Psoas muscle (tissue), 8 donors: ENCODE measurements around the gene APPBP2. TPM values are rescaled to one million over a fixed set of nuclear protein-coding genes. Genes with fewer than 3 reads are reported as not detected.

Experiments used
- ATAC-seq, 4 donors: fragments of 200-7000 bp; cut with Tn5 transposase; one replicate each; pipeline ENCODE4 v1.9.1; 2020; ENCODE audit warnings: moderate library complexity in 3 of 4, mild to moderate bottlenecking in 2 of 4
- DNase-seq, 2 donors: peaks; one replicate each; pipeline ENCODE4 v3.0.0-alpha.2; 2020
- H3K27ac ChIP-seq: fragments of 200-600 bp; one replicate; pipeline ENCODE4 v1.8.0; 2022
- H3K27me3 ChIP-seq, 3 donors: fragments of 200-600 bp in 1 of 3; one replicate each; pipeline versions ENCODE4 v1.6.1 to v1.8.0; 2013 to 2022; ENCODE audit warnings: low read length in 2 of 3, mild to moderate bottlenecking in 2 of 3, moderate library complexity in 1 of 3; ENCODE audit not compliant: insufficient read depth in 3 of 3
- H3K36me3 ChIP-seq, 2 donors: fragments of 200-600 bp in 1 of 2; one replicate each; pipeline versions ENCODE4 v1.6.1 to v1.8.0; 2013 to 2022; ENCODE audit warnings: low read depth in 1 of 2, mild to moderate bottlenecking in 1 of 2, moderate library complexity in 1 of 2; ENCODE audit not compliant: insufficient read depth in 1 of 2
- H3K4me1 ChIP-seq: fragments of 200-600 bp; one replicate; pipeline ENCODE4 v1.8.0; 2022
- H3K4me3 ChIP-seq: fragments of 200-600 bp; one replicate; pipeline ENCODE4 v1.8.0; 2022; ENCODE audit warnings: mild to moderate bottlenecking
- H3K9me3 ChIP-seq: fragments of 200-600 bp; one replicate; pipeline ENCODE4 v1.8.0; 2022
- WGBS, 3 donors: extraction: QIAGEN DNeasy Blood & Tissue Kit; methylation state at CpG; one replicate each; pipeline versions ENCODE4 v1.1.6 to v1.1.7; 2013; 5-methylcytosine and 5-hydroxymethylcytosine counted together
- intact Hi-C, 2 donors: fragments of 100-400 bp; cut with DNase I; formaldehyde crosslinking; loops; one replicate each; pipeline versions ENCODE4 v1.11.0 to v1.14.2; 2022
- polyA plus RNA-seq, 3 donors: library from polyadenylated mRNA; stranded (reverse); fragments of 200-250 nt; gene quantifications; one replicate each; pipeline ENCODE4 v1.2.3, GENCODE V29; 2013
- total RNA-seq, 4 donors: library from RNA; stranded (reverse); fragmentation: NEBNext Ultra II Directional in 2 of 4; extraction: Animal tissue kit (Norgen Biotek cat#: 25700) in 2 of 4; gene quantifications; one replicate each; pipeline versions ENCODE4 v1.2.1 to v1.2.4, GENCODE V29; 2021 to 2023
- TF ChIP-seq, protein P1 (sequence below): fragments of 200-600 bp; IDR thresholded peaks from one replicate; pipeline ENCODE4 v1.8.0; 2022; ENCODE audit warnings: antibody characterized with exemption
- donor health status: healthy with polysubstance abuse.
- donor health status: DM: no; HTN: no; CAD: no; lungs with moderate emphysema.
- donor health status: Bipolar disorder and iron deficiency.
- donor health status: healthy.
- donor health status: DM: yes; HTN: yes; CAD: no.
- donor health status: DM: no; HTN: no; CAD: no.
- donor health status: DM: no; HTN: no; CAD: no.
- donor health status: DM: yes; HTN: yes; CAD: no.

The APPBP2 gene
- total and polyA plus RNA-seq, 7 donors, result 5.9 to 35.4 (median 22.1) TPM

DNA sequence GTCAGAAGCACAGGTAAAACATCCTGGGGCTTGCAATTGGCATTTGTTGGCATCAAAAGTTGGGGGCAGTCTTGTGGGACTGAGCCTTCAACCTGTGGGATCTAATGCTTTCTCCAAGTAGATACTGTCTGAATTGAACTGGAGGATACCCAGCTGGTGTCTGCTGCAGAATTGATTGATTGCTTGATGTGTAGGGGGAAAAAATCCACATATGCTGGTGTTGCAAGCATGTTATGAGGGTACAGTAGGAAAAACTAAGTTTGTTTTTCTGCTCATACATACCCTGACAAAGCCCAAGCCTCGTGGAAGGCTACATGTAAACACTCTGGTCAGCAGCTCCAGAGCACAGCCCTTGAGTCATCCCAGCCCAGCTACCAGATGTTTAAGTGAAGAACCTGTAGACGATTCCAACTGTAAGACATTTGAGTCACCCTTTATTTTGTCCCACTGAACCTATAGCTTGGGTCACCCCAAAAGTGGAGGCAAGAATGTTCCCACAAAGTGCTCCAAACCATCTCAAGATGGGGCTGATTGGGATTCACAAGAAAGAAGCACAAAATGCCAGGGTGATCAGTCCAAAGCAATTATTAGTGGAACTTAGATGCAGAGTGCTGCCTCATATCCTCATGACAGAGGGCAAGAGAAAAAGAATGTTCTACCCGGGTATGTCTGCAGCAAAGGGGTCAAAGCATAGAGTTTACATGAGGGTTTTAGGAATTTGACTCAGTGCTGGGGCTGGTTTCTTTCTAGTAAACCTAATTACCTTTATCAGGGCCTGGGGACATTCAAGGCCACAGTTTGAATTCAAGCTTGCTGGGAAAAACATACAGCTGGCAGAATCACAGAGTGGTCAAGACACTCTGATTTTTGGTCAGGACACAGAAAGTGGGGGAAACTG, 9.6 kb upstream of the APPBP2 start:
- no peaks in the 10 kb centered on the region for H3K36me3 ChIP-seq
- no peak overlapping the region for H3K27ac ChIP-seq
- DNase-seq (no peak), ATAC-seq (no peak)
- no peaks in the 10 kb centered on the region for H3K4me1 ChIP-seq
- H3K9me3 ChIP-seq, result no peaks in the 10 kb centered on the region
- TF ChIP-seq, protein P1, sequence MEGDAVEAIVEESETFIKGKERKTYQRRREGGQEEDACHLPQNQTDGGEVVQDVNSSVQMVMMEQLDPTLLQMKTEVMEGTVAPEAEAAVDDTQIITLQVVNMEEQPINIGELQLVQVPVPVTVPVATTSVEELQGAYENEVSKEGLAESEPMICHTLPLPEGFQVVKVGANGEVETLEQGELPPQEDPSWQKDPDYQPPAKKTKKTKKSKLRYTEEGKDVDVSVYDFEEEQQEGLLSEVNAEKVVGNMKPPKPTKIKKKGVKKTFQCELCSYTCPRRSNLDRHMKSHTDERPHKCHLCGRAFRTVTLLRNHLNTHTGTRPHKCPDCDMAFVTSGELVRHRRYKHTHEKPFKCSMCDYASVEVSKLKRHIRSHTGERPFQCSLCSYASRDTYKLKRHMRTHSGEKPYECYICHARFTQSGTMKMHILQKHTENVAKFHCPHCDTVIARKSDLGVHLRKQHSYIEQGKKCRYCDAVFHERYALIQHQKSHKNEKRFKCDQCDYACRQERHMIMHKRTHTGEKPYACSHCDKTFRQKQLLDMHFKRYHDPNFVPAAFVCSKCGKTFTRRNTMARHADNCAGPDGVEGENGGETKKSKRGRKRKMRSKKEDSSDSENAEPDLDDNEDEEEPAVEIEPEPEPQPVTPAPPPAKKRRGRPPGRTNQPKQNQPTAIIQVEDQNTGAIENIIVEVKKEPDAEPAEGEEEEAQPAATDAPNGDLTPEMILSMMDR, result no peak
- no peak overlapping the region for H3K4me3 ChIP-seq
- 75 to 82% (median 80%) methylated on average over 3 of the region's 3 CpGs for WGBS, 3 donors
- intact Hi-C loops, result no loop called here
- no peaks in the 10 kb centered on the region for H3K27me3 ChIP-seq

DNA sequence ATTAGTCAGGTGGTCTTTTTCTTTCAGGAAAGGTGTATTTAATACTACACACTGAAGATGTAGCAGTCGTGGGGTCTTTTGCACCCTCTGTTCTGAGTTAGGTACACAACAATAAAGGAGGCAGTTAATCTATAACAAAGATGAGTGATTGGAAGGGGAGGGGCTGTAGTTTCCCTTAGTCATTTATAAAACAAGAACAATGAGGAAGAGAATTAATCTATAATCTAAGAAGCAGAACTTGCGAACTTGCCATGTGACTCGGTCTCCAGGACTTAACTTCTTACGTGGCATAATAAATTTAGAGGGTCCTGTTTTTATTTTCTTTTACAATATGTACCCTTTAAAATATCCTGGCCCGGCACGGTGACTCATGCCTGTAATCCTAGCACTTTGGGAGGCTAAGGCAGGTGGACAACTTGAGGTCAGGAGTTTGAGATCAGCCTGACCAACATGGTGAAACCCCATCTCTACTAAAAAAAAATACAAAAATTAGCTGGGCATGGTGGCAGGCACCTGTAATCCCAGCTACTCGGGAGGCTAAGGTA, 8.6 kb upstream of the APPBP2 start:
- 87 to 93% (median 88%) methylated on average over 7 of the region's 7 CpGs for WGBS, 3 donors
- DNase-seq, result no peak
- TF ChIP-seq, protein P1, result no peak

DNA sequence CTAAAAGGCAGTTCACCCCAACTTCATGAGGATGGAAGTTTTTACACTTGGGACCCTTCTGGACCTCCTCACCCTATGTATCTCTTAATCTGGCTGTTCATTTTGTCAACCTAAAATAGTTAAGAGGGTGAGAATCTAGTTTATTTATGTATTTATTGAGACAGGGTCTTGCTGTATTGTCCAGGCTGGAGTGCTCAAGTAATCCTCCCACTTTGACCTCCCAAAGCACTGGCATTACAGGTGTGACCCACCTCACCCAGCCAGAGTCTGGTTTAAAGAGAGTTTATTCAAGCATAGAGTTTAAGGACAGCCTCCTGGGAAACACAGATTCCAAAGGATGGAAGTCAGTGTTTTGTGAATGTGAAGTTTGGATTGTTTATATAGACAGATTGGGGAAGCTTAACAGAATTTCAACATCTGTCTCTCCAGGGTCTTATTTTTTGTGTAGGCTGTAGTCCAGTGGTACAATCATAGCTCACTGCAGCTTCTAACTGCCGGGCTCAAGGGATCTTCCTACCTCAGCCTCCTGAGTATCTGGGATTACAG, 8.0 kb upstream of the APPBP2 start:
- intact Hi-C loops, result no loop called here
- TF ChIP-seq, protein P1, result no peak
- no peaks in the 10 kb centered on the region for H3K4me1 ChIP-seq
- WGBS, 3 donors, result 79 to 89% (median 82%) methylated on average over 1 of the region's 1 CpG
- no peaks in the 10 kb centered on the region for H3K9me3 ChIP-seq
- no peaks in the 10 kb centered on the region for H3K27me3 ChIP-seq
- no peak for ATAC-seq
- no peak for DNase-seq
- H3K27ac ChIP-seq, result no peak overlapping the region
- no peak overlapping the region for H3K4me3 ChIP-seq
- no peaks in the 10 kb centered on the region for H3K36me3 ChIP-seq

More for the DNA sequence above, 8.6 kb upstream of the APPBP2 start:
- ATAC-seq, result no peak
- Histone ChIP-seq H3K4me1 (no peaks in the 10 kb centered on the region), H3K4me3 (no peak overlapping the region), H3K27ac (no peak overlapping the region), H3K9me3 (no peaks in the 10 kb centered on the region), H3K27me3 (no peaks in the 10 kb centered on the region), H3K36me3 (no peaks in the 10 kb centered on the region)
- intact Hi-C loops, result no loop called here

DNA sequence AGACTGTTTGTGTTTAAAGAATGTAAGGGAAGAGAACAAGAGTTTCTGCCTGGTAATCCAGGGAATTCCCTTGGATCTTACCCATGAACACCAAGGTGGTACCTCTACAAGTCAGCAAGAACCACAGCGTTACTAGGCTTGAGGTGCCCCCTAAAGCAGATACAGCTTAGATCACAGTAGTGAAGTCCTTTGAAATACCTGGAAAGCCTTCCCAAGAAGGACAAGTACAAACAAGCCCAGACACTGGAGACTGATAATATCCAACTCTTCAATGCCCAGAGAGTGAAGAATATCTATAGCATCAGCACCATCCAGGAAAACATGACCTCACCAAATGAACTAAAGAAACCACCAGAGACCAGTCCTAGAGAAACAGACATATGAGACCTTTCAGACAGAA, 3.8 kb upstream of the APPBP2 start:
- Histone ChIP-seq H3K9me3 (no peaks in the 10 kb centered on the region), H3K27ac (no peak overlapping the region), H3K4me1 (no peaks in the 10 kb centered on the region), H3K4me3 (no peak overlapping the region), H3K27me3 (no peaks in the 10 kb centered on the region), H3K36me3 (no peaks in the 10 kb centered on the region)
- WGBS, 3 donors, result 94 to 100% (median 97%) methylated on average over 1 of the region's 1 CpG
- ATAC-seq (no peak), DNase-seq (no peak)
- intact Hi-C loops, result loop anchor here in 1 of 2 donors (5.0 kb wide), 2 partner anchors 72 to 143 kb away; partner anchors contain the start of gene PPM1D
- TF ChIP-seq, protein P1, result no peak
